Measurements from ENCODE around the gene COL24A1.

DNA sequence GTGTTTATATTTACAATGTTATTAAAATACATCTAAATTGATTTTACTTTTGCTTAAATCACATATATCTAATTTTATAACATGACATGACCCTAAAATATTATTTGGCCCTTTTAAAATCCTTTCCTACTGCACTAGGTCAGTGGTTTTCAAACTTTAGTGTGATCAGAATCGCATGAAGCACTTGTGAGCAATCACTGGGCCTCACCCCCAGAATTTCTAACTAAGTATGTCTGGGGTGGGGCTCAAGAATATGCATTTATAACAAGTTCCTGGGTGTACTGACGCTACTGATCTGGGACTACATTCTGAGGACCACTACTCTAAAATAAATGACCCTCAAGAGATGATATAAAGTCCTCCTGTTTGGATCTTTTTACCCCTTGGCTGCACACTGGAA is 8.8 kb downstream of the COL24A1 start:
- TF ChIP-seq, protein P1, sequence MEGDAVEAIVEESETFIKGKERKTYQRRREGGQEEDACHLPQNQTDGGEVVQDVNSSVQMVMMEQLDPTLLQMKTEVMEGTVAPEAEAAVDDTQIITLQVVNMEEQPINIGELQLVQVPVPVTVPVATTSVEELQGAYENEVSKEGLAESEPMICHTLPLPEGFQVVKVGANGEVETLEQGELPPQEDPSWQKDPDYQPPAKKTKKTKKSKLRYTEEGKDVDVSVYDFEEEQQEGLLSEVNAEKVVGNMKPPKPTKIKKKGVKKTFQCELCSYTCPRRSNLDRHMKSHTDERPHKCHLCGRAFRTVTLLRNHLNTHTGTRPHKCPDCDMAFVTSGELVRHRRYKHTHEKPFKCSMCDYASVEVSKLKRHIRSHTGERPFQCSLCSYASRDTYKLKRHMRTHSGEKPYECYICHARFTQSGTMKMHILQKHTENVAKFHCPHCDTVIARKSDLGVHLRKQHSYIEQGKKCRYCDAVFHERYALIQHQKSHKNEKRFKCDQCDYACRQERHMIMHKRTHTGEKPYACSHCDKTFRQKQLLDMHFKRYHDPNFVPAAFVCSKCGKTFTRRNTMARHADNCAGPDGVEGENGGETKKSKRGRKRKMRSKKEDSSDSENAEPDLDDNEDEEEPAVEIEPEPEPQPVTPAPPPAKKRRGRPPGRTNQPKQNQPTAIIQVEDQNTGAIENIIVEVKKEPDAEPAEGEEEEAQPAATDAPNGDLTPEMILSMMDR (IDR thresholded peaks at IDR 0.05 in 8 of 11, conservative IDR thresholded peaks at IDR 0.05 in 3 of 11), result no peak
- no peak for TF ChIP-seq POLR2A (IDR thresholded peaks at IDR 0.05)
